Right cardiac atrium (tissue), 5 donors: ENCODE data around the gene HIP1. TPM values are rescaled to one million over a fixed set of nuclear protein-coding genes. Genes with fewer than 3 reads are reported as not detected.
A peak's percentile ranks its signal among the peaks of the same experiment; 100 is the strongest.
"Not testable (repeated sequence)": the region's sequence is repeated elsewhere in the genome, so short reads cannot be mapped to it uniquely, and the experiment has no call there.

Source experiments
- ATAC-seq, 2 donors: fragments of 200-7000 bp; cut with Tn5 transposase; one replicate each; pipeline versions ENCODE4 v1.8.0 to v1.9.1; 2020; ENCODE audit warnings: moderate library complexity in 2 of 2, mild to moderate bottlenecking in 1 of 2
- DNase-seq, 3 donors: peaks; one replicate each; pipeline ENCODE4 v3.0.0-alpha.2; 2020
- H3K27ac ChIP-seq: one replicate; pipeline ENCODE4 v1.5.1; 2013; ENCODE audit warnings: mild to moderate bottlenecking, low read length, control low read depth, moderate library complexity
- H3K27me3 ChIP-seq: one replicate; pipeline ENCODE4 v1.6.1; 2013; ENCODE audit not compliant: control insufficient read depth, insufficient read depth
- H3K4me1 ChIP-seq: one replicate; pipeline ENCODE4 v1.6.1; 2013; ENCODE audit warnings: low read length; ENCODE audit not compliant: control insufficient read depth, insufficient read depth
- H3K4me3 ChIP-seq: one replicate; pipeline ENCODE4 v1.5.1; 2013; ENCODE audit warnings: low read length, control low read depth
- H3K9me3 ChIP-seq: one replicate; pipeline ENCODE4 v1.6.1; 2013; ENCODE audit warnings: low read length; ENCODE audit not compliant: control insufficient read depth
- WGBS: extraction: QIAGEN DNeasy Blood & Tissue Kit; methylation state at CpG from one replicate; pipeline ENCODE4 v1.1.7; 2013; 5-methylcytosine and 5-hydroxymethylcytosine counted together
- intact Hi-C, 4 donors: fragments of 100-400 bp; cut with DNase I; formaldehyde crosslinking; loops; one replicate each; pipeline versions ENCODE4 v1.11.0 to v1.14.0; 2022 to 2023
- polyA plus RNA-seq: library from polyadenylated mRNA; stranded (reverse); fragments of 200-250 nt; gene quantifications from one replicate; pipeline ENCODE4 v1.2.3, GENCODE V29; 2013
- total RNA-seq, 4 donors: library from RNA; stranded (reverse); fragmentation: NEBNext Ultra II Directional; extraction: Animal tissue kit (Norgen Biotek cat#: 25700); gene quantifications; one replicate each; pipeline ENCODE4 v1.2.1, GENCODE V29; 2021
- donor health status: healthy with polysubstance abuse.
- donor health status: DM: no; HTN: yes; CAD: no.
- donor health status: DM: no; HTN: no; CAD: no.
- donor health status: DM: no; HTN: yes; CAD: no; lungs with severe emphysema.
- donor health status: DM: yes; HTN: yes; CAD: no.

HIP1 gene
- total and polyA plus RNA-seq, 5 donors, result 5.6 to 15.0 (median 12.3) TPM

- H3K4me3 ChIP-seq, result peak overlapping the region; percentile 86
- DNase-seq (peak; percentile 100), ATAC-seq (peak; percentile 99)
- H3K27me3 ChIP-seq, result no peaks in the 10 kb centered on the region
- no peaks in the 10 kb centered on the region for H3K9me3 ChIP-seq
- no peaks in the 10 kb centered on the region for H3K4me1 ChIP-seq
- peak overlapping the region; percentile 79 for H3K27ac ChIP-seq
- WGBS, result 1% methylated on average over 89 of the region's 89 CpGs
- intact Hi-C loops, result no loop called here
These were observed 444 bp upstream of the HIP1 start for GRCh38 chr7:75738975-75739795.

- intact Hi-C loops, result no loop called here
These were observed 711 bp downstream of the HIP1 start for GRCh38 chr7:75737856-75738603.

GRCh38 chr7:75735581-75736350 lies 3.0 kb downstream of the HIP1 start:
- ATAC-seq (no peak), DNase-seq (no peak)
- 94% methylated on average over 9 of the region's 9 CpGs for WGBS
- H3K4me3 ChIP-seq, result no peak overlapping the region
- intact Hi-C loops, result no loop called here
- no peaks in the 10 kb centered on the region for H3K27me3 ChIP-seq
- H3K27ac ChIP-seq, result no peak overlapping the region
- no peaks in the 10 kb centered on the region for H3K4me1 ChIP-seq
- no peaks in the 10 kb centered on the region for H3K9me3 ChIP-seq

More at GRCh38 chr7:75737856-75738603, 711 bp downstream of the HIP1 start:
- DNase-seq, result peak in 1 of 3 donors; percentile 46
- Histone ChIP-seq H3K27ac (peak overlapping the region; percentile 66), H3K27me3 (no peaks in the 10 kb centered on the region), H3K4me1 (no peaks in the 10 kb centered on the region), H3K9me3 (no peaks in the 10 kb centered on the region), H3K4me3 (peak overlapping the region; percentile 86)
- 5% methylated on average over 18 of the region's 18 CpGs for WGBS
- no peak for ATAC-seq

- ATAC-seq, result no peak
- H3K4me3 ChIP-seq, result no peak overlapping the region
- H3K27ac ChIP-seq, result no peak overlapping the region
- H3K27me3 ChIP-seq, result no peaks in the 10 kb centered on the region
- H3K9me3 ChIP-seq, result no peaks in the 10 kb centered on the region
- 71% methylated on average over 9 of the region's 9 CpGs for WGBS
- intact Hi-C loops, result no loop called here
- DNase-seq, result no peak
- H3K4me1 ChIP-seq, result no peaks in the 10 kb centered on the region
These were observed 3.9 kb downstream of the HIP1 start for GRCh38 chr7:75734586-75735458.

- no peak overlapping the region for H3K4me3 ChIP-seq
- no peaks in the 10 kb centered on the region for H3K27me3 ChIP-seq
- no peak overlapping the region for H3K27ac ChIP-seq
- intact Hi-C loops, result no loop called here
- H3K9me3 ChIP-seq, result no peaks in the 10 kb centered on the region
- ATAC-seq (peak in 1 of 2 donors; percentile 13), DNase-seq (no peak)
- WGBS, result 68% methylated on average over 15 of the region's 15 CpGs
- peaks cover 3% of the 10 kb centered on the region for H3K4me1 ChIP-seq
These were observed 5.7 kb downstream of the HIP1 start for GRCh38 chr7:75732764-75733630.

GRCh38 chr7:75732016-75732521 lies 6.7 kb downstream of the HIP1 start:
- DNase-seq (no peak), ATAC-seq (no peak)
- intact Hi-C loops, result no loop called here
- no peaks in the 10 kb centered on the region for H3K27me3 ChIP-seq
- H3K4me3 ChIP-seq, result no peak overlapping the region
- WGBS, result 78% methylated on average over 12 of the region's 12 CpGs
- H3K4me1 ChIP-seq, result peaks cover 5% of the 10 kb centered on the region
- H3K27ac ChIP-seq, result no peak overlapping the region
- no peaks in the 10 kb centered on the region for H3K9me3 ChIP-seq

- Histone ChIP-seq H3K4me1 (peaks cover 5% of the 10 kb centered on the region), H3K4me3 (no peak overlapping the region), H3K27me3 (no peaks in the 10 kb centered on the region), H3K27ac (no peak overlapping the region), H3K9me3 (no peaks in the 10 kb centered on the region)
- DNase-seq, result no peak
- no peak for ATAC-seq
- intact Hi-C loops, result loop anchor here in 1 of 4 donors (10.0 kb wide), 1 partner anchor 95 kb away; no protein-coding TSS in a partner anchor
- WGBS, result 43% methylated on average over 4 of the region's 4 CpGs
These were observed 8.9 kb downstream of the HIP1 start for GRCh38 chr7:75729851-75730274.

GRCh38 chr7:75727881-75728593 lies 10.7 kb downstream of the HIP1 start:
- intact Hi-C loops, result loop anchor here in 1 of 4 donors (10.0 kb wide), 1 partner anchor 93 kb away; no protein-coding TSS in a partner anchor
- no peak overlapping the region for H3K4me3 ChIP-seq
- ATAC-seq, result peak; percentile 76 to 77
- 61% methylated on average over 8 of the region's 8 CpGs for WGBS
- peaks cover 5% of the 10 kb centered on the region for H3K4me1 ChIP-seq
- no peaks in the 10 kb centered on the region for H3K9me3 ChIP-seq
- DNase-seq, result peak in 2 of 3 donors; percentile 17 to 67
- H3K27ac ChIP-seq, result no peak overlapping the region
- no peaks in the 10 kb centered on the region for H3K27me3 ChIP-seq

- not testable (repeated sequence) for H3K27ac ChIP-seq
These were observed 11.4 kb downstream of the HIP1 start for GRCh38 chr7:75727351-75727750.

More at GRCh38 chr7:75727351-75727750, 11.4 kb downstream of the HIP1 start:
- H3K27me3 ChIP-seq, ATAC-seq, DNase-seq, H3K4me1 ChIP-seq, H3K9me3 ChIP-seq, H3K4me3 ChIP-seq: not testable (repeated sequence)
- WGBS, result 78% methylated on average over 6 of the region's 6 CpGs
- intact Hi-C loops, result loop anchor here in 1 of 4 donors (10.0 kb wide), 1 partner anchor 93 kb away; no protein-coding TSS in a partner anchor
